Parathyroid adenoma (tissue), 2 donors: ENCODE results near the gene CLEC11A.
"Not testable (repeated sequence)": the region's sequence is repeated elsewhere in the genome, so short reads cannot be mapped to it uniquely, and the experiment has no call there.

Experiments
- H2AFZ ChIP-seq: fragments of 300-600 bp; sonication (generic); one replicate; pipeline ENCODE4 v1.7.0; 2017; ENCODE audit warnings: antibody characterized with exemption, mild to moderate bottlenecking
- H3K27ac ChIP-seq: fragments of 300-600 bp; sonication (generic); one replicate; pipeline ENCODE4 v1.7.0; 2017
- H3K27me3 ChIP-seq: fragments of 300-600 bp; sonication (generic); one replicate; pipeline ENCODE4 v1.7.0; 2017; ENCODE audit warnings: low read length; ENCODE audit not compliant: control insufficient read depth, insufficient read depth
- H3K36me3 ChIP-seq: fragments of 300-600 bp; sonication (generic); one replicate; pipeline ENCODE4 v1.7.0; 2017; ENCODE audit warnings: low read length; ENCODE audit not compliant: control insufficient read depth, insufficient read depth
- H3K4me1 ChIP-seq: fragments of 300-600 bp; sonication (generic); one replicate; pipeline ENCODE4 v1.7.0; 2017; ENCODE audit warnings: control low read depth
- H3K4me2 ChIP-seq: fragments of 300-600 bp; sonication (generic); one replicate; pipeline ENCODE4 v1.7.0; 2017; ENCODE audit warnings: low read length
- H3K4me3 ChIP-seq: fragments of 300-600 bp; sonication (generic); one replicate; pipeline ENCODE4 v1.7.0; 2017; ENCODE audit warnings: low read depth, low read length
- H3K79me2 ChIP-seq: fragments of 300-600 bp; sonication (generic); one replicate; pipeline ENCODE4 v1.7.0; 2017; ENCODE audit warnings: control low read depth
- H3K9ac ChIP-seq: fragments of 300-600 bp; sonication (generic); one replicate; pipeline ENCODE4 v1.7.0; 2017; ENCODE audit warnings: mild to moderate bottlenecking
- H3K9me3 ChIP-seq: fragments of 300-600 bp; sonication (generic); one replicate; pipeline ENCODE4 v1.7.0; 2017; ENCODE audit warnings: low read length; ENCODE audit not compliant: control insufficient read depth
- CTCF ChIP-seq: fragments of 300-600 bp; sonication (generic); IDR thresholded peaks from one replicate; pipeline ENCODE4 v1.7.0; 2017; ENCODE audit warnings: antibody characterized with exemption, mild to moderate bottlenecking
- donor health status: primary hyperparathyroidism.

Gene CLEC11A

DNA sequence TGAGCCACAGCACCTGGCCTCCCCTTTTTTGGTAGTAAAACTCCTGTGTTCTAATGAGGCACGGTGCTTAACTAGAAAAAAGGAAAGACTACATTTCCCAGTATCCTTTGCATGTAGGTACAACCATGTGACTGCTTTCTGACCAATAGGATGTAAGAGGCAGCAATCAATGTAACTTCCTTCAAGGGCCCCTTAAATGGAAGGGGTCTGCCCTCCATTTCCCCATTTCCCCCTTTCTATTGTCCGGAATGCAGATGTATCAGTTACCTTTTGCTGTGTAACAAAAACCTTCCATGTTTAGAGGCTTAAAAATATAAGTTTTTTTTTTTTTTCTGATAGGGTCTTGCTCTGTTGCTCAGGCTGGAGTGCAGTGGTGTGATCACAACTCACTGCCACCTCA, 49.3 kb downstream of the CLEC11A start:
- Histone ChIP-seq H3K4me3 (no peak overlapping the region), H3K9ac (no peak overlapping the region), H3K27ac (no peak overlapping the region), H3K4me2 (no peak overlapping the region), H3K27me3 (no peaks in the 10 kb centered on the region), H3K36me3 (no peaks in the 10 kb centered on the region), H3K79me2 (no peaks in the 10 kb centered on the region), H3K9me3 (no peaks in the 10 kb centered on the region), H3K4me1 (no peaks in the 10 kb centered on the region), H2AFZ (no peak overlapping the region)
- TF ChIP-seq CTCF, result no peak

DNA sequence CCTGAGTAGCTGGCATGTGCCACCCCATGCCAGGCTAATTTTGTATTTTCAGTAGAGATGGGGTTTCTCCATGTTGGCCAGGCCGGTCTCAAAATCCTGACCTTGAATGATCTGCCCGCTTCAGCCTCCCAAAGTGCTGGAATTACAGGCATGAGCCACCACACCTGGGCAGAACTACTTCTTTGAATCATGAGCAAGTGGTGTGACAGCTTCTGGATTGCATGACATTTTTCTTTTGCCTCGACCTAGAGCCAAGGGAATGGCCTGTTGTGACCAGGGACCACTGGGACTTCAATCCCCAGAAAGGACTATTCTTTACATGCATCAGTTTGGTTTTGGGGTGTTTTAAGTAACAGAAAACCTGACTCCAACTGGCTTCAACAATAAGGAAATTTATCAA, 49.7 kb downstream of the CLEC11A start:
- not testable (repeated sequence) for H3K27me3 ChIP-seq, H3K9ac ChIP-seq

GRCh38 chr19:50773454-50773853, 50.3 kb downstream of the CLEC11A start:
- H3K27ac ChIP-seq, H3K9me3 ChIP-seq, H2AFZ ChIP-seq, H3K9ac ChIP-seq, H3K4me2 ChIP-seq, H3K79me2 ChIP-seq, H3K4me3 ChIP-seq, H3K36me3 ChIP-seq, H3K27me3 ChIP-seq, H3K4me1 ChIP-seq: not testable (repeated sequence)

More for the DNA sequence above, 49.7 kb downstream of the CLEC11A start:
- not testable (repeated sequence) for H3K36me3 ChIP-seq, H3K27ac ChIP-seq, H3K4me3 ChIP-seq, H3K4me2 ChIP-seq, H2AFZ ChIP-seq, H3K9me3 ChIP-seq, H3K79me2 ChIP-seq, H3K4me1 ChIP-seq
